Effector memory CD8-positive, alpha-beta T cell (primary cell): ENCODE results near the gene GTF2F1.

ENCODE experiments used
- ATAC-seq: fragments of 150-1000 bp; cut with Tn5 transposase; replicated peaks from 2 replicates; pipeline ENCODE4 v1.10.0; 2021; ENCODE audit warnings: mild to moderate bottlenecking, moderate library complexity
- DNase-seq, 3 experiments: peaks; one replicate each; pipeline ENCODE4 v3.0.0; 2021
- H3K27ac Mint-ChIP-seq, 2 donors: one replicate each; pipeline ENCODE4 v1.8.0; 2022; ENCODE audit warnings: mild to moderate bottlenecking in 2 of 2, mixed read lengths in 2 of 2, moderate library complexity in 2 of 2
- H3K27me3 Mint-ChIP-seq, 2 donors: one replicate each; pipeline ENCODE4 v1.8.0; 2022; ENCODE audit warnings: mixed read lengths in 2 of 2
- H3K36me3 Mint-ChIP-seq: one replicate; pipeline ENCODE4 v1.8.0; 2022; ENCODE audit warnings: mild to moderate bottlenecking, moderate library complexity, mixed read lengths; ENCODE audit not compliant: insufficient read depth
- H3K4me1 Mint-ChIP-seq, 2 donors: one replicate each; pipeline ENCODE4 v1.8.0; 2022; ENCODE audit warnings: low read depth in 2 of 2, mixed read lengths in 2 of 2
- H3K4me3 Mint-ChIP-seq, 2 donors: one replicate each; pipeline ENCODE4 v1.8.0; 2022; ENCODE audit warnings: mild to moderate bottlenecking in 2 of 2, mixed read lengths in 2 of 2, moderate library complexity in 2 of 2
- H3K9me3 Mint-ChIP-seq, 2 donors: one replicate each; pipeline ENCODE4 v1.8.0; 2022; ENCODE audit warnings: mixed read lengths in 2 of 2

GTF2F1 gene

DNA sequence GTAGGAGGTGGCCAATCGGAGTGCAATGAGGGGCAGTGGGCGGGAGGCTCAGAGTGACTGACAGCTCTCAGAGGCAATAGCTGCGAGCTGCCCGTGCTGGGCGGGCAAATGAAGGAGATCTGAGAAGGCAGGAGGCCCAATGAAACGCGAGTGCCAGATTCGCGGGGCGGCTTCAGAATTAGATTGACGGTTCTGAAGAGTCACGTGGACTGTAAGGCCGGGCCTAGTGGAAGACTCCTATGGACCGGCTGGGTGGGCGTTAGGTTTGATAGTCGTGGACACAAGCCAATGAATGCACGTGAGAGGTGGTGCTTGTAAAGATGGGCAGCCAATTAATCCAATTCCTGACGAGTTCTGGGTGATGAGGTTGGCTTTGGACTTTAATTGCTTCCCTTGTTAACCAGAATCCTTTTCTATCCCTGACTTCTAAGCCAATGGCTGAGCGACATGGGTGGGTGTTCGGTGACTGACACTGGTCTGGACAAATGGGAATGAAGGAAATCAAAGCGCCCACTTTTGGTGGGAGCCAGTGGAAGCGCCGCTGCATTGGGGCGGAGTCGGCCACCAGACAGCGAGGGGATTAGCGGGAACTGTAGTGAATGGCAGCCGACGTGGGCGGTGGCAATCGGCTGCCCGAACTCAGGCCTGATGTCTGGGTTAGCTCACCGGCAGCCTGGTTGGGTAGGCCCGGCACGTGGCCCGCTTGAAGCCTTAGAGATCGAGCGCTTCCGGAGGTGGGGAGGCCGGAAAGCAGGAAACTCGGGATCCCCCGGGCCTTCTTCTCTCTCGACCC, 32.2 kb upstream of the GTF2F1 start:
- Mint-ChIP-seq H3K4me3 (peak overlapping the region; percentile 55 to 70), H3K36me3 (peaks cover 24% of the 10 kb centered on the region), H3K27ac (peak overlapping the region; percentile 57 to 81), H3K9me3 (no peaks in the 10 kb centered on the region), H3K4me1 (peaks cover 28 to 33% of the 10 kb centered on the region in 2 donors), H3K27me3 (no peaks in the 10 kb centered on the region)
- ATAC-seq (peak; percentile 82), DNase-seq (peak; percentile 97 to 98 (median 98))

DNA sequence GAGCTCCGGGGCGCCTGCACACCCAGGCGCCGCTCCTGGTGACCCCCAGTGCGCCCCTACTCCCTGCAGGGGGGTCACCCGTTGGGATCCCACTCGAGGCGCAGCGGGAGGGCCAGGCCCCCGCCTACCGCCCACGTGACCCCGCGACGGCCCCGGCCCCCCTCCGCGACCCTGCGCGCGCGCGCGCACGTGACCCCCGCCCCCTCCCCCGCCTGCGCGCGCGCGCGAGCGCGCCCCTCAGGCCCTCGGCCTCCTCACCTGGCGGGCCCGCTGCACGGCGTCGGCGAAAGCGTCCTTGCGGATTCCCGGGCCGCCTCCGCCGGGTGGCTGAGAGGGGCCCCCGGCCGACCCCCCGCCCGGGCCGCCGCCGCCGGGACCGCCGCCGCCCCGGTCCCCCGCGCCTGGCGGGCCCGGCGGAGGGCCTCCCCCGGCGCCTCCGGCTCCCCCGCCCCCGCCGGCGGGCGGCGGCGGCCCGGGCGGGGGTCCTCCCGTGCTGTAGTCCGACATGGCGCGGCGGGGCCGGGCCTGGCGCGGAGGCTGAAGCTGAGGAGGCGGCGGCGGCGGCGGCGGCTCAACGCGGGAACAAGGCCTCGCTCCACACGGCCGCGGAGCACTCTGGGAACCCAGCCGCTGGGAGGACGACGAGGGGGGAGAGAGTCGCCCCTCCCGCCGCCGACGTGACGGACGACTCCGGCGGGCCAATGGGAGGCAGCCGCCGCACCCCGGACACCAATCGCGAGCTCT, 31.4 kb upstream of the GTF2F1 start, which contains the start of gene KHSRP:
Gene KHSRP (minus strand): TSS at position 617 of the 744 bp plus-strand sequence. CDS start 110 bp downstream, at position 507.
- Mint-ChIP-seq H3K9me3 (no peaks in the 10 kb centered on the region), H3K27me3 (no peaks in the 10 kb centered on the region), H3K27ac (peak within 1 kb of the TSS; percentile 83 to 90), H3K4me3 (peak within 1 kb of the TSS; percentile 82 to 87), H3K4me1 (peaks cover 28 to 33% of the 10 kb centered on the region in 2 donors), H3K36me3 (peaks cover 31% of the 10 kb centered on the region)
- DNase-seq (peak in 1 of 3 experiments; percentile 21), ATAC-seq (no peak)

DNA sequence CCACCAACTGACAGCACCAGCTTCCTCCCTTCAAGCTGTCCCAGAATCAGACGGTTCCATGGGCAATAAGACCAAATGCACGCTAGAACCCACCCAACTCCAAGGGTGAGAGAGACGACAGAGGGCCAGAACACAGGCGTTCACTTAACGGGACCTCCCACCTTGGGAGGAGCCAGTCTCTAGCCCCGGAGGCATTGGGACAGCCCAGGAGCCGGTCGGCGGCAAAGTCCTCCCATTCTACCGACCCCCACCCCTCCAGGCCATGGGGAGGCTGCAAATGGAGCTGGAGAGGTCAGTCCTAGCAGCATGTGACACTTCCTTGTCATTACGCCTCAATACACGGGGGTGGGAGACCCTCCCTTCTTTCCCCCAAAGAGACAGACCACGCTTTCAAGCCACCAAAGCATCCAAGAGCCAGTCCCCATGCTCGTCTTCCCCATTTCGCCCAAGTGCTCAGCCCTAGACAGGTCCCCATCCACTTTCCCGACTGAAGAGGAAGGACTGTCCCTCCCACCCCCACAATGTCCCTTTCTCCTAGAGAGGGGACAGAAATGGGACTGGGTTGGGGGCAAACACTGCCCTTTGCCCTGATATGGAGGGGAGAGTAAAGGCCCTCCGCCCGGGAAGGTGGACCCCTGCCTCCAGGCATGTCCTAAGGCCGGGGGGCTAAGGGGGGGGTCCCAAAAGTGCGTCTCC, 30.7 kb upstream of the GTF2F1 start:
- Mint-ChIP-seq H3K4me1 (peaks cover 28 to 33% of the 10 kb centered on the region in 2 donors), H3K9me3 (no peaks in the 10 kb centered on the region), H3K4me3 (peak overlapping the region; percentile 82 to 87), H3K36me3 (peaks cover 37% of the 10 kb centered on the region), H3K27ac (peak overlapping the region; percentile 83 to 90), H3K27me3 (no peaks in the 10 kb centered on the region)
- no peak for DNase-seq
- ATAC-seq: no peak

DNA sequence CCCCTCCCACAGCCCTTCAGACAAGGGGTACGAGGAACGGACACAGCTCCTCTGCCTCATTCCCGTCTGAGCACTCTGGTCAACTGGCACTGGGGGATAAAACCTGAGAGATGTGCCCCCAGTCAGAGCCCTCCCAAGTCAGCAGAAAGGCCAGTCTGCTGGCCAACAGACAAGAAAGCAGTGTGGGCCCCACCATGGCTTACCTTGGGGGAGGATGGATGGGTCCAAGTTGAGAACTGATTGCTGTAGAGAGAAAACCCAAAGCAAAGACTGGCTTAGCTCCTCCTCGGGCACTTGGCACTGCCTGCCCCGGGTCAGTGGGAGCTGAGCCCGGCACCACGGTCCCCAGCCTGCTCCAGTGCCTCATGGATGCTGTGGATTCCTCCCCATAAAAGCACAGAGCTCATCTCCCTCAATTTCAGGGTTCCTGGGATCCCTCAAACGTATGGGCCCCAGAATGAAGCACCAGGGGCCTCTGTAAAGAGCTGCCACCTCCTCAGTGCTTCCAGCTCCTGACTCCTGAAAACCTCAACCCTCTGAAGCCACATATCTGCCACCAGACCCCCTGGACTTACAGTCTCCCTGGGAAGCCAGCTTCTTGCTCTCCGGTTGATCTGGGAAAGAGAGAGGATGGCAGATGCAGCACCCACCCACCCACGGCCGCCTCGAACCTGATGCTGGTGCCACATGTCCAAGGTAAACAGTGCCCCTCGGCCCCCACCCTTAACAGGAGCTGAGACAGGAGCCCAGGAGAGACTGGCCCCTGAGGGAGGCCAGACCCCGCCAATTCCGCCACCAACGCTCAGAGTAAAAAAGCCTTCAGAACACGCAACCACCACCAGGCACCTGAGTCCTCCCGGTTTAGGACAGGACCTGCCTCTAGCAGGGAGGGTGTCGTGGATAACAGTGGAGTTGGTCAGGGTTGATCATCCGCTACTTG, 28.4 kb upstream of the GTF2F1 start:
- H3K36me3 Mint-ChIP-seq: peaks cover 50% of the 10 kb centered on the region
- no peak for ATAC-seq
- no peaks in the 10 kb centered on the region for H3K9me3 Mint-ChIP-seq
- peaks cover 27 to 33% of the 10 kb centered on the region in 2 donors for H3K4me1 Mint-ChIP-seq
- DNase-seq: no peak
- peak overlapping the region; percentile 83 to 90 for H3K27ac Mint-ChIP-seq
- no peaks in the 10 kb centered on the region for H3K27me3 Mint-ChIP-seq
- H3K4me3 Mint-ChIP-seq: no peak overlapping the region

DNA sequence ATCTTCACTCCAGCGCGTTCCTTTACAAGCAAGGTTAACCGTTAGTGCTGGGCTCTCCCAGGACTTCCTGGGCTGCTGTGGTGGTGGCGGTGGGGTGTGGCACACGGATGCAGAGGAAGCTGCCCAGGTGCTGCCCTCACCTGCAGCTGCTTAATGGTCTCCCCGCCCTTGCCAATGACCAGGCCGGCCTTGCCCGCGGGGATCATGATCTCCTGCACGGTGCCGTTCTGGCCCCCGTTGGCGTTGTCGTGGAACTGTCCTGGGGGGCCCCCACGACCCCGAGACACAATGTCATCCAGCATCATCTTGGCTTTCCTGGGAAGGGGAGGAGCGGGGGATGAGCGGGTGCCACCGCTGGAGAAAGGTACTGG, 25.6 kb upstream of the GTF2F1 start:
- Mint-ChIP-seq H3K9me3 (no peaks in the 10 kb centered on the region), H3K27ac (no peak overlapping the region), H3K27me3 (no peaks in the 10 kb centered on the region), H3K36me3 (peaks cover 63% of the 10 kb centered on the region), H3K4me3 (no peak overlapping the region), H3K4me1 (peaks cover 19 to 21% of the 10 kb centered on the region in 2 donors)
- ATAC-seq (no peak), DNase-seq (no peak)

DNA sequence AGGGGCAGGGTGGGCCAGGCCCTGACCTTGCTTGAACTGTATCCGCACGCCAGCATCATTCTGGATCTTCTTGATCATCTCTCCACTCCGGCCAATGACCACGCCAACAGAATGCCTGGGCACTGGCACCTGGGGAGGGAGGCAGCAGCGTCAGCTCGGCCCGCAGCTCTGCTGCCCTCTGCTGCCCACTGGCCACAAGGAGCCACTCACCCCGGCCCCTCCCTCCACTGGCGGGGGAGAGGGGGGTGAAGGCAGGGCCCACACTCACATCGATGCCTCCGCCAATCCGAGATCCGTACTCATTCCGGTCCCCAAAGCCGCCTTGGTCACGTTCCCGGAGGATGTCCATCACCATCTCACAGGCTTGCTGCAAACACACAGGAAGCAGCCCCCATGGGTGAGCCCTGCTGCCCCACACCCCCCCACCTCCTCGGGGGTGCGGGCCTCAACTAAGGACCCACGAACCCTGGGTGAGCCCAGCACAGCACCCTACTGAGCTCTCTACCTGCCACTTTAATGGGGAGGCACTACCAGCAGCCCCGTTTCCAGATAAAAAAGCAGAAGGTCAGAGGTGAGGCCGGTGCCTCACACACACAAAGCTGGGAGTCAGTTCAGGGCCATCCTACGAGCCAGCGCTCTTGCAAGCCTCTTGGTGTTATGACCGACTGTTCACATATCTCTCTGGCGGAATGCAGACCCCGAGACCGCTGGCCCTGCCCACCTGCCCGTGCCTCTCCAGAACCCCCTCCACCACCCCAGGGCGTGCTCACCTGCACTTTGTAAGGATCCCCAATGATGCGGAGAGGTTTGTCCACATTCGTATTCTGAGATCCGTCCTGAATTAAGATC, 25.0 kb upstream of the GTF2F1 start:
- no peaks in the 10 kb centered on the region for H3K9me3 Mint-ChIP-seq
- no peak overlapping the region for H3K27ac Mint-ChIP-seq
- H3K4me1 Mint-ChIP-seq: peaks cover 13 to 15% of the 10 kb centered on the region in 2 donors
- H3K4me3 Mint-ChIP-seq: no peak overlapping the region
- ATAC-seq: no peak
- no peaks in the 10 kb centered on the region for H3K27me3 Mint-ChIP-seq
- peaks cover 65% of the 10 kb centered on the region for H3K36me3 Mint-ChIP-seq
- DNase-seq: no peak

DNA sequence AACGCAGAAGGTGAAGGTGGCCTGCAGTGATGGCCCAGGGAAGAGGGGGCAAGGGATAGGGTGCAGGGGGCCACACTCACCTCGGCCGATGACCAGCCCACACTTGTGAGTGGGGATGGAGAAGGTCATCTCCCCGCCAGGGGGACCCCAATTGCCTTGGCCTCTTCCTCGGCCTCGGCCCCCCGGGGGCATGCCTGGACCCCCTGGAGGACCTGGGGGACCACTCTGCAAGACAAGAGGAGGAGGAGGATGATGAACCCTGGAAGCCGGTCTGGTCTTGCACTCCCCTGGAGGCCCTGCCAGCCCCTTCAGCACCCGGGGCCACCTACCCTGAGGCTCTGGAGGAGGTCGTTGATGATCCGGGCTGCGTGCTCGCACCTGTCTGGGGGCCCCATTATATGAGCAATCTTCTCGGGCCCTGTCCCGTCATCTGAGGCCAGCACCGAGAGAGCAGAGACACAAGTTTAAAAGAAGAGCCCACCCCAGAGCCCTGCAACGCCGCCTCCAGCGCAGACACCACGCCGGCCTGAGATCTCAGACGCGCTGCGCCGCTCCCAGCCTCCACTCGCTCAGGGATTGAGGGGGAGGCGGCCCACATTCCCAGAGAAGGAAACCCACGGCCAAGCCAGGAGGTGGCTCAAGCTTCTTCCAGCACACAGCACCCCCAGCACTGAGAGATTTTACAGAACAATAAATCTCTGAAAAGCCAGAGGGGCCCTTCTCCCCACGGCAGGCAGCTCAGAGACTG, 23.9 kb upstream of the GTF2F1 start:
- Mint-ChIP-seq H3K4me1 (peaks cover 4 to 5% of the 10 kb centered on the region in 2 donors), H3K27me3 (no peaks in the 10 kb centered on the region), H3K36me3 (peaks cover 61% of the 10 kb centered on the region), H3K4me3 (no peak overlapping the region), H3K27ac (no peak overlapping the region), H3K9me3 (no peaks in the 10 kb centered on the region)
- no peak for DNase-seq
- no peak for ATAC-seq

DNA sequence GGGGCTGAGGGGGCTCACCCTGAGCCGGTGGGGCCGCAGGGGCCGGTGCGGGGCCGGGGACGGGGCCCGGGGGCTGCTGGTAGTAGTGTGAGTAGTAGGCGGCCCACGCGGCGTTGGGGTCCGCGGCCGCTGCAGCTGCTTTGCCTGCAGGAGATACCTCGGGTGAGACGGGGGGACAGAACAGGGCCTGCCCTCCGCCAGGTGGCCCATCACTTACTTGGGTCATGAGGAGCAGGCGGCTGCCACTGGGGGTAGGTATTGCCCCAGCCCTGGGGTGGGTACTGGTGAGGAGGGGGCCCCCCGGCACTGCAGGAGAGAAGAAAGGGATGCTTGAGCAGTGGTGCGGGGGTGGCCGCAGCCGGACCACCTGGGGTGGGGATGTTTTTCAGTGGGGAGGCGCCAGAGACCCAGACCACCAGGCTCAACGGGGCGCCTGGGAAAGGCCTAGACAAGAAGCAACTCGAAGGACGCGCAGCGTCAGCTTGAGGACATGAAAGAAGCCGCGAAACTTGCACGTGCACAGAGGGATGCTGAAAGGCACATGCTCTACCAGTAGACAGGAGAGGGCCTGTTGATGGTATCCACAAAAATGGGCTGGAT, 22.7 kb upstream of the GTF2F1 start:
- H3K4me3 Mint-ChIP-seq: no peak overlapping the region
- ATAC-seq (no peak), DNase-seq (no peak)
- no peak overlapping the region for H3K27ac Mint-ChIP-seq
- peaks cover 0 to 1% of the 10 kb centered on the region in 2 donors for H3K4me1 Mint-ChIP-seq
- peaks cover 61% of the 10 kb centered on the region for H3K36me3 Mint-ChIP-seq
- H3K9me3 Mint-ChIP-seq: no peaks in the 10 kb centered on the region
- H3K27me3 Mint-ChIP-seq: no peaks in the 10 kb centered on the region

DNA sequence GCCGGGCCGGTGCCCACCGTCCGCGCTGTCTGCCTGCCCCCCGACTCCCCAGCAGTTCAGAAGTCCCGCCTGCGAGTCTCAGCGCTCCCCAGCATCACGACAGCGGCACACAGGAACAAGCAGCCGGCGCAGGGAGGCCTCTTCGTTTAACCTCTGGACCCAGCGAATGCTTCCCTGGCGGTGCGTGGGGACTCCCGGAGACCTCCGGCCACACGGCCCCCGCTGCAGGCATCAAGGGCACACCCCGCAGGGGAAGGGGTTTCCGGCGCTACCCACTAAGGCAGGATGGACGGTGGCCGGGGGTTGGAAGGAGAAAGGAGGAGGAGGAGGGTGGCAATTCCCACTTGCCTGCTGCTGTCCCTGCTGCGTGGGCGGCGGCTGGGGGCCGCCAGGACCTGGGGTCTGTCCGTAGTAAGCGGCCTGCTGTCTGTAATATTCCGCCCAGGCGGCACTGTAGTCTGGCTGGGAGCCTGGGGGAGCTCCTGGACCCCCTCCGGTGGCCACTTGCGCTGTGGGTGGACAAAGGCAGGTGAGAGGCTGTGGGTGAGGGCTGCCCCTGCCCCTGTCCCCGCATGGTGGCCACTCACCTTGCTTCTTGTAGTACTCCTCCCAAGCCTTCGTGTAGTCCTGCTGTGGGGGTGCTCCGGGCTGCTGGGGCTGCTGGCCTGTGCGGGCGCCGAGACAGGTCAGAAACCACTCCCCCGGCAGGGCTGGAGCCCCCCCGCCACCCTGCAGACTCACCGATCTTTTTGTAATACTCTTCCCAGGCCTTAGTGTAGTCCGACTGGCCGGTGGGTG, 22.0 kb upstream of the GTF2F1 start:
- Mint-ChIP-seq H3K27ac (peak overlapping the region in 1 of 2 donors; percentile 46), H3K4me1 (no peaks in the 10 kb centered on the region), H3K27me3 (no peaks in the 10 kb centered on the region), H3K9me3 (no peaks in the 10 kb centered on the region), H3K36me3 (peaks cover 60% of the 10 kb centered on the region), H3K4me3 (no peak overlapping the region)
- DNase-seq: no peak
- no peak for ATAC-seq

DNA sequence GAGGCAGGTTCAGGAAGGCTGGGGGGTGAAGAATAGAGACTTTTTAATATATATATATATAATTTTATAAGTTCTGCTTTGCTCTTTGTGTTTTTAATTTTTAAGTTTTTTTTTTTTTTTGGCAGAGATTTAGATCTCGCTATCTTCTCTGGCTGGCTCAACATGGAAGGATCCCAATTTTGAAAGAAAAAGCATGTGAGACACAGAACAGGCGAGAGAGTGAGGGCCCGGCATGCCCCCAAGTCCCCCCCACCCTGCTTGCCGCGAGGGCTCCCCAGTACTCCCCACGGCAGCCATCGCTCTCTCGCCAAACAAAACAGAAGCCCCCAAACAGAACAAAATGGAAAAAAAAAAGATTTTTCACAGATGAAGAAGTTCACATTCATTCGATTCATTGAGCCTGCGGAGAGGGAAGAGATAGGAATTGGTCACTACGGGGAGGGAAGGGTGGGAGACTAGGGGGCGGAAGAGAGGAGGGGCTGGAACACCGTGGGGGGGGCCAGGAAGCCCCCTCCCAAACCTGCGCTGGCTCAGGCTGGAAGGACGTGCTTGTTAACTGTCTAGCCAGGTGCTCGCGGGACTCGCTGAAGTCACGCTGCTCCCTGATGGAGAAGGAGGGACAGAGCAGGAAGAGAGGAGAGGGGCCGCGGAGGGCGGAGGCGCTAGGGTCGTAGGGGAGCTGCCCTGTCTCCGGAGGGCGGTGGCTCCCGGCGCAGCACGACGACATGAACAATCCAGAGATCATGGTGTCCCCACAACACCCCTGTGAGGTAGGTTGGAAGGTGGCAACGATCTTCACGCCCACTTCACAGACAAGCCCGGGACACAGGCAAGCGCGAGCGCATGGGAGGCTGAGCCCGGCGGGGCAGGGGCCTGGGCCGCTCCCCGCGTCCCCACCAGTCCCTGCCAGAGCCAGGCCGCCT, 21.0 kb upstream of the GTF2F1 start:
- peaks cover 52% of the 10 kb centered on the region for H3K36me3 Mint-ChIP-seq
- H3K27me3 Mint-ChIP-seq: no peaks in the 10 kb centered on the region
- DNase-seq (no peak), ATAC-seq (no peak)
- H3K4me1 Mint-ChIP-seq: no peaks in the 10 kb centered on the region
- no peak overlapping the region for H3K4me3 Mint-ChIP-seq
- no peaks in the 10 kb centered on the region for H3K9me3 Mint-ChIP-seq
- H3K27ac Mint-ChIP-seq: peak overlapping the region in 1 of 2 donors; percentile 46
